A549 (cell line): ENCODE results near the gene APBA1. TPM values are rescaled to one million over a fixed set of nuclear protein-coding genes. Genes with fewer than 3 reads are reported as not detected.

Source experiments
- ATAC-seq, 2 experiments: fragments of 200-7000 bp in 1 of 2; fragments of >200 bp in 1 of 2; cut with Nextera tagmentation in 1 of 2; cut with Tn5 transposase in 1 of 2; 3 replicates each; pipeline versions ENCODE4 v1.8.0 to v1.9.1; 2018 to 2020; ENCODE audit warnings: mild to moderate bottlenecking in 1 of 2, moderate library complexity in 1 of 2
- CTCF ChIA-PET: fragments of 300-600 bp; sonication (Branson Sonifier 250); formaldehyde crosslinking; extraction: SDS; loops from one replicate; lab custom pipeline; 2021; ENCODE audit warnings: antibody characterized with exemption, inconsistent platforms; lab: Yijun Ruan, JAX
- POLR2A ChIA-PET: fragments of 350-600 bp; formaldehyde crosslinking; extraction: SDS; loops from one replicate; lab custom pipeline; 2021; ENCODE audit warnings: antibody characterized with exemption, inconsistent platforms; lab: Yijun Ruan, JAX
- DNase-seq, 2 experiments: peaks; one replicate each; pipeline versions ENCODE4 v3.0.0 to v3.0.0-alpha.2; 2011 to 2016; ENCODE audit warnings: low read depth in 1 of 2, low spot score in 1 of 2
- FAIRE-seq: peaks from 2 replicates; lab custom pipeline; 2011; peaks lifted over from hg19 to GRCh38; lab: Jason Lieb, UNC
- H3K27ac ChIP-seq, 2 experiments: fragments of >200 bp; sonication (Bioruptor Twin); formaldehyde crosslinking; 3 replicates each; pipeline ENCODE4 v1.5.1; 2016 to 2017
- H3K4me1 ChIP-seq: fragments of >200 bp; sonication (Bioruptor Twin); formaldehyde crosslinking; 3 replicates; pipeline ENCODE4 v1.6.1; 2016
- H3K4me2 ChIP-seq: fragments of >200 bp; sonication (Bioruptor Twin); formaldehyde crosslinking; 3 replicates; pipeline ENCODE4 v1.6.1; 2016
- H3K4me3 ChIP-seq: fragments of >200 bp; sonication (Bioruptor Twin); formaldehyde crosslinking; 3 replicates; pipeline ENCODE4 v1.5.1; 2016
- H3K9me3 ChIP-seq: fragments of >200 bp; sonication (Bioruptor Twin); formaldehyde crosslinking; 3 replicates; pipeline ENCODE4 v1.6.1; 2016
- BHLHE40 ChIP-seq: IDR thresholded peaks from 2 replicates; pipeline ENCODE4 v1.6.1; 2012; ENCODE audit warnings: low read depth, low read length, inconsistent platforms
- CBX8 ChIP-seq: fragments of 200-600 bp; sonication (generic); IDR thresholded peaks from 2 replicates; pipeline ENCODE4 v1.6.1; 2016
- CEBPB ChIP-seq, 2 experiments: fragments of >200 bp in 1 of 2; sonication (Bioruptor Twin) in 1 of 2; formaldehyde crosslinking in 1 of 2; IDR thresholded peaks; 2 replicates each; pipeline ENCODE4 v1.6.1; 2012 to 2016
- E2F6 ChIP-seq: IDR thresholded peaks from 2 replicates; pipeline ENCODE4 v1.6.1; 2012; ENCODE audit warnings: low read depth, borderline replicate concordance
- EHF ChIP-seq: fragments of 250-450 bp; sonication (Bioruptor Pico); IDR thresholded peaks from 2 replicates; pipeline ENCODE4 v1.5.0; 2020; ENCODE audit warnings: mild to moderate bottlenecking
- ELK1 ChIP-seq: fragments of 150-350 bp; IDR thresholded peaks from 2 replicates; pipeline ENCODE4 v1.6.1; 2014; ENCODE audit warnings: low read depth, mild to moderate bottlenecking, low read length
- ESRRA ChIP-seq: fragments of 150-350 bp; IDR thresholded peaks from 2 replicates; pipeline ENCODE4 v1.6.1; 2014; ENCODE audit warnings: mild to moderate bottlenecking, low read length, borderline replicate concordance
- FOSL2 ChIP-seq, 2 experiments: fragments of 450-650 bp in 1 of 2; fragments of >200 bp in 1 of 2; sonication (Bioruptor Twin) in 1 of 2; formaldehyde crosslinking; IDR thresholded peaks; 2 replicates each; pipeline versions ENCODE4 v1.5.0 to v1.6.1; 2016 to 2020; ENCODE audit warnings: mild to moderate bottlenecking in 1 of 2, moderate library complexity in 1 of 2
- HOXB5 ChIP-seq: fragments of 250-450 bp; sonication (Bioruptor Pico); IDR thresholded peaks from 2 replicates; pipeline ENCODE4 v1.5.0; 2020; ENCODE audit warnings: mild to moderate bottlenecking, moderate library complexity
- JUNB ChIP-seq: fragments of >200 bp; sonication (Bioruptor Twin); formaldehyde crosslinking; IDR thresholded peaks from 2 replicates; pipeline ENCODE4 v1.6.1; 2016
- KDM5A ChIP-seq: fragments of 200-600 bp; sonication (generic); IDR thresholded peaks from 2 replicates; pipeline ENCODE4 v1.6.1; 2016; ENCODE audit warnings: antibody characterized with exemption, mild to moderate bottlenecking
- MAX ChIP-seq: IDR thresholded peaks from 2 replicates; pipeline ENCODE4 v1.6.1; 2012
- NFE2L2 ChIP-seq: fragments of 150-350 bp; conservative IDR thresholded peaks from 2 replicates; pipeline ENCODE4 v1.6.1; 2014; ENCODE audit warnings: low read length
- NPAS2 ChIP-seq: fragments of 250-450 bp; sonication (Bioruptor Pico); IDR thresholded peaks from 2 replicates; pipeline ENCODE4 v1.8.0; 2022; ENCODE audit warnings: mild to moderate bottlenecking, moderate library complexity, borderline replicate concordance
- PBX3 ChIP-seq: IDR thresholded peaks from 2 replicates; pipeline ENCODE4 v1.6.1; 2012
- POLR2A ChIP-seq: IDR thresholded peaks from 2 replicates; pipeline ENCODE4 v1.6.1; 2012; ENCODE audit warnings: mild to moderate bottlenecking, low read length
- RAD21 ChIP-seq, 2 experiments: fragments of >200 bp in 1 of 2; sonication (Bioruptor Twin) in 1 of 2; formaldehyde crosslinking in 1 of 2; IDR thresholded peaks in 1 of 2; conservative IDR thresholded peaks in 1 of 2; 2 replicates in 1 of 2; 3 replicates in 1 of 2; pipeline ENCODE4 v1.6.1; 2012 to 2018; ENCODE audit warnings: inconsistent platforms in 1 of 2
- RNF2 ChIP-seq: fragments of 200-600 bp; sonication (generic); IDR thresholded peaks from 2 replicates; pipeline ENCODE4 v1.6.1; 2016; ENCODE audit warnings: low read depth, mild to moderate bottlenecking, antibody characterized with exemption, moderate library complexity, borderline replicate concordance
- TFCP2L1 ChIP-seq: fragments of 250-450 bp; sonication (Bioruptor Pico); IDR thresholded peaks from 2 replicates; pipeline ENCODE4 v1.5.0; 2021; ENCODE audit warnings: mild to moderate bottlenecking
- ZC3H11A ChIP-seq: fragments of 450-650 bp; IDR thresholded peaks from 2 replicates; pipeline ENCODE4 v1.6.1; 2014; ENCODE audit warnings: antibody characterized with exemption, mild to moderate bottlenecking
- ZFP36 ChIP-seq: fragments of 450-650 bp; IDR thresholded peaks from 2 replicates; pipeline ENCODE4 v1.6.1; 2014; ENCODE audit warnings: borderline replicate concordance; ENCODE audit not compliant: partially characterized antibody
- ZNF302 ChIP-seq: fragments of 250-450 bp; sonication (Bioruptor Pico); IDR thresholded peaks from 2 replicates; pipeline ENCODE4 v1.9.0; 2021; ENCODE audit warnings: inconsistent platforms, mild to moderate bottlenecking, moderate library complexity
- WGBS: methylation state at CpG from one replicate; pipeline ENCODE4 v1.1.6; 2017; ENCODE audit errors: missing lambda C conversion rate; 5-methylcytosine and 5-hydroxymethylcytosine counted together
- polyA plus RNA-seq, 4 experiments: library from polyadenylated mRNA; depleted of rRNA in 3 of 4; stranded (reverse); fragments of >200 nt; fragmentation: RNase III in 1 of 4; extraction: RNeasy Plus Mini Kit Qiagen cat#74134 plus additional on column Dnase treatment in 1 of 4; gene quantifications; 2 replicates in 3 of 4; 3 replicates in 1 of 4; pipeline ENCODE4 v1.2.3, GENCODE V29; 2011 to 2017

The APBA1 gene
- polyA plus RNA-seq, 2 of the 4 experiments (the other 2 are of a cell fraction): 0.22 to 1.6 TPM

- FAIRE-seq (no peak), DNase-seq (no peak), ATAC-seq (no peak)
- no peak overlapping the region for H3K4me3 ChIP-seq
- 4% methylated on average over 3 of the region's 3 CpGs for WGBS
- H3K4me1 ChIP-seq: no peaks in the 10 kb centered on the region
- no peak overlapping the region for H3K27ac ChIP-seq
- H3K4me2 ChIP-seq: no peak overlapping the region
- TF ChIP-seq RNF2: no peak
- TF ChIP-seq NFE2L2: no peak
- TF ChIP-seq ELK1: no peak
- TF ChIP-seq CEBPB (IDR thresholded peaks at IDR 0.05): no peak
- no peak for TF ChIP-seq CBX8
- no peak for TF ChIP-seq KDM5A
- TF ChIP-seq E2F6: no peak
- no peaks in the 10 kb centered on the region for H3K9me3 ChIP-seq
- CTCF ChIA-PET: interaction anchor here (1.1 kb wide), 1 partner anchor 13 kb away, joined by 6 read pairs; the partner anchor contains the start of gene APBA1
- POLR2A ChIA-PET: no interaction called here
Observed at GRCh38 chr9:69658987-69659675, 13.0 kb downstream of the APBA1 start.

- FAIRE-seq: no peak
- no peak for DNase-seq
- Histone ChIP-seq H3K4me2 (no peak overlapping the region), H3K27ac (no peak overlapping the region), H3K4me3 (no peak overlapping the region), H3K9me3 (no peaks in the 10 kb centered on the region), H3K4me1 (no peaks in the 10 kb centered on the region)
- ChIA-PET POLR2A (no interaction called here), CTCF (no interaction called here)
- no peak for TF ChIP-seq CBX8
- TF ChIP-seq ZNF302 (CRISPR knock-in tag): no peak
- no peak for TF ChIP-seq CEBPB (IDR thresholded peaks at IDR 0.05)
- no peak for TF ChIP-seq EHF (CRISPR knock-in tag)
- TF ChIP-seq POLR2A: no peak
- no peak for TF ChIP-seq ESRRA
- no peak for TF ChIP-seq JUNB
- TF ChIP-seq ZFP36: no peak
- TF ChIP-seq NPAS2: no peak
- TF ChIP-seq E2F6: no peak
- no peak for TF ChIP-seq TFCP2L1 (CRISPR knock-in tag)
- TF ChIP-seq HOXB5: no peak
- TF ChIP-seq NFE2L2: no peak
- no peak for TF ChIP-seq PBX3
- TF ChIP-seq KDM5A: no peak
- no peak for TF ChIP-seq ZC3H11A
- TF ChIP-seq MAX: no peak
- TF ChIP-seq BHLHE40: no peak
- TF ChIP-seq RAD21 (conservative IDR thresholded peaks at IDR 0.05 in 1 of 2, IDR thresholded peaks at IDR 0.05 in 1 of 2): no peak
- TF ChIP-seq FOSL2 (IDR thresholded peaks at IDR 0.05): no peak
- no peak for TF ChIP-seq FOSL2 (CRISPR knock-in tag; IDR thresholded peaks at IDR 0.05)
- ATAC-seq: no peak
Observed at GRCh38 chr9:69657269-69657668, 14.9 kb downstream of the APBA1 start.
